HK-2 (cell line): ENCODE data around the gene MMP25.

Experiments
- DNase-seq: peaks from one replicate; pipeline ENCODE4 v3.0.0-alpha.2; 2018; ENCODE audit not compliant: unreplicated experiment

MMP25 gene, protein sequence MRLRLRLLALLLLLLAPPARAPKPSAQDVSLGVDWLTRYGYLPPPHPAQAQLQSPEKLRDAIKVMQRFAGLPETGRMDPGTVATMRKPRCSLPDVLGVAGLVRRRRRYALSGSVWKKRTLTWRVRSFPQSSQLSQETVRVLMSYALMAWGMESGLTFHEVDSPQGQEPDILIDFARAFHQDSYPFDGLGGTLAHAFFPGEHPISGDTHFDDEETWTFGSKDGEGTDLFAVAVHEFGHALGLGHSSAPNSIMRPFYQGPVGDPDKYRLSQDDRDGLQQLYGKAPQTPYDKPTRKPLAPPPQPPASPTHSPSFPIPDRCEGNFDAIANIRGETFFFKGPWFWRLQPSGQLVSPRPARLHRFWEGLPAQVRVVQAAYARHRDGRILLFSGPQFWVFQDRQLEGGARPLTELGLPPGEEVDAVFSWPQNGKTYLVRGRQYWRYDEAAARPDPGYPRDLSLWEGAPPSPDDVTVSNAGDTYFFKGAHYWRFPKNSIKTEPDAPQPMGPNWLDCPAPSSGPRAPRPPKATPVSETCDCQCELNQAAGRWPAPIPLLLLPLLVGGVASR

GRCh38 chr16:3045758-3046640 lies at the start of gene MMP25:
Gene MMP25, plus strand, starts transcription at chr16:3046561. Its CDS starts 357 bp downstream, at chr16:3046918.
- no peak for DNase-seq

DNA sequence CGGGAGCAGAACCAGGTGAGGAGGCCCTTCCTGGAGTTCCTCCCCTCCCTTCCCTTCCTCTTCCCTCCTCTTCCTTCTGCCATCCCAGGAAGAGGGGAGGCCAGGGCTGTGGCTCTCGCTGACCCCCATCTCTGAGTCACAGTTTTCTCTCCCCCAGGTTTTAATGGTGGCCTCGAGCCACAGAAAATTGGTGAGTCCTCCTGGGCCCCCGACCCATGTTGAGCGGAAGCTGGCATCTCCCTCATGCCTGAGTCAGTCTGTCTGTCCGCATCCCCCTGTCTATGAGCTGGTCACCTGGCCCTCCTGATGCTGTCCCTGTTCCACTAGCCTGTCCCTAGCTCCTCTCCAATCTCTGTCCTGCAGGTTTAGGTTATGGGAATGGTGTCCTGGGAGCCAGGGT lies 46.4 kb upstream of the MMP25 start:
- no peak for DNase-seq

GRCh38 chr16:3000540-3000939 lies 45.8 kb upstream of the MMP25 start:
- DNase-seq: no peak

GRCh38 chr16:3001316-3001715 lies 45.0 kb upstream of the MMP25 start:
- no peak for DNase-seq

GRCh38 chr16:3003582-3004270 lies 42.6 kb upstream of the MMP25 start:
- peak; percentile 97 for DNase-seq

GRCh38 chr16:3004319-3004718 lies 42.0 kb upstream of the MMP25 start:
- no peak for DNase-seq

DNA sequence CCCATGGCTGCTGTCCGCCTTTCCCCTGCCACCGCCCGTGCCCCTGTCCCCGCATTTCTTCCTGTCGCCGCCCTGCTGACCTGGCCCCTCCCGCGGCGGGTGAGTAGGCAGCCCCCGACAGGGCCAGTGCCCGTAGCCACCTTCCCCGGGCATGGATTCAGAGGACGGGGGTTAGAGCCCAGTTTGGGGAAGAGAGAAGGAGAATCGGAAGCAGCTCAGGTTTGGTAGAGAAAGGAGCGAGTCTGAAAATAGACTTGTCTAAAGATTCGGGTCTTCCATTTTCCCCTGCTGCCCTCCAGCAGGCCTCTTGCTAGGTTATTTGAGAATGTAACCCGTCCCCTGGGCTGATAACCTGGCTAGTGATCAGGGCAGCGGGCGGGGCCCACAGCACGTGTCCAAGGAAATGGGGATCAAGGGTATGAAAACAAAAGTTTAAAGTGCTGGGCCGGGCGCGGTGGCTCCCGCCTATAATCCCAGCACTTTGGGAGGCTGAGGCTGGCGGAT lies 41.5 kb upstream of the MMP25 start:
- peak; percentile 48 for DNase-seq

DNA sequence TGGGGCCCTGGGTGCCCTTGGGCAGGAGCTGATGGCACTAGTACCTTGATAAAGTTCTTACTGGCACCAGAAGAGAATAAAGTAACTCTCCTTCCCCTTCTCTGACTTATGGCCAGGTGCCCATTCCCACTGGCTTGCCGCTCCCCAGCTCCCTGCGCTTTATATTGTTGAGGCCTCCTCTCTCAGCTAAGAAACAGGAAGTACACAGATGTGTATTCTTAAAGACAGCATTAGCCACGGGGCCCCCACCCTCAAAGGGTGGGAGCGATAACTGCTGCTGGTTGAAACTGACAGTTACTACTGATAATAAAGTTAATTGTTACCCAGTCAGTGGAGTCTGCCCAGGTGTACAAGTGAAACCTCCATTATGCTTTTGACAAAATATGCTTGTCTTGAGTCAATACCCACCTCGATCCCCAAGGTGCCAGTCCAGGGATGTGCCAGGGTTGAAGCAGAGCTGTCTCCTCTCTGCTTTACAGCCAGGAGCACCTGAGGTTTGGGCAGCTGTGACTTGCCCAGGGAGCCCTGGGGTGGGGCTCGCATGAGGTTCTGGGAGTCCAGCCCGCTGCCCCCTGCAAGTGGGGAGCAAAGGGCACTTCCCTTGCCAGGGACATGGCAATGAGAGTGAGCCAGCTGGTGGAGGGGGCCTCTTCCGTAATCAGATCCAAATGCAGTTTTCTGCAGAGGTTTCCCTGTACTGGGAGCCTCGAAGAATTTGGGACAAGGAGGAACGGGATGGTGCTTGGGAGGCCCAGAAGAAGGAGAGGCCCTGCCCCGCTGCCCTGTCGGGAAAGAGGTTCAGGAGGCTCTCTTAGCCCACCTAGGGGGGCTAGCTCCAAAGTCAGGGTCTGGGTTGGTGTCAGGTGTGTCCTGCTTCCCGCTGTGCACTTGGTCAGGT lies 39.1 kb upstream of the MMP25 start:
- no peak for DNase-seq

DNA sequence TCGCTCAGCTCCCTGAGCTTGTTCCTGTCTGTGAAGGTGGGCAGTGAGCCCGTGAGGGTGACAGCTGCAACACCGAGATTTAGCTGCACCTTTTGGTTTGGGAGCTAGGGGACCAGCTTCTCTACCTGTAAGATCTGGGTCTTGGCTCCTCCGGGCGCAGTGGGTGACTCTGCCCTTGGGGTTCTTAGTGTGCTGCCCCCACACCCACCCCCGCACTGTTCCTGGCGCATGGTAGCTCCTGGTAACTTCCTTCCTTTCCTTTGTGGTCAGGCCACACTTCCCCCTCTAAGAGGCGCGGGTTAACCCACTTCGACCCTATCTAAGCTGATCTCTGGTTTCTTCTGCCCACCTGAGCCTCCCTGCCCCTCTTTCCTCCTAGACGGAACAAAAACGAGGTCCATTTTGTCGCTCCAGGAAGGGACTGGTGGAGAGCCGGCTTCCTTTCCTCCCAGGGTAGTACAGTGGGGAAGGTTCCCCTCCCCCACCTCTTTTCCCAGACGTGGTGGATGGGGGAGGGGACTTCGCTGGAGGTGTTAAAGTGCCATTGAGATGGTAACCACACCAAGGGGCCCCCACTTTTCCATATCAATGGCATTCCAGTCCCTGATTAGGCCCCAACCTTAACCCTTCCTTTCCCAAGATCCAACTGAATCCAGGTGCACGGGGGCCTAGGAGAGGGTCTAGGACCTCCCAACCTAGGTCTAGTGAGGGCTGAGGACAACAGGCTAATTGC lies 38.2 kb upstream of the MMP25 start:
- no peak for DNase-seq

DNA sequence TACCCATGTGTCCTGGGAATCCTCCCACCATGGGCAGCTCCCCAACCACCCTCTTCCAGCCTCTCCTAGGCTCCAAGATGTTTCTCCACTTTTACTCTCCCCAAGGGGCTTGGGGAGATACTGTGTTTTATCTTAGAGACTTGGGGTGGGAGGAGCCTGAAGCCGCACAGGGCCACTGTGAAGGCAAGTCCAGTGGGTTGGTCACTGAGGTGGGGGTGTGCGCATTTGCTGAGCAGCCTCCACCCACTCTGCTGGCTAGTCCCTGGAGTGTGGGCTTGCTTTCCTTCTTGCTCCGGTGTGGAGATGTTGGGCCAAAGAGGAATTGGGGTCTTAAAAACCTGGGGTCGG lies 37.7 kb upstream of the MMP25 start:
- DNase-seq: no peak

GRCh38 chr16:3009568-3010390 lies 36.6 kb upstream of the MMP25 start:
- DNase-seq: no peak

DNA sequence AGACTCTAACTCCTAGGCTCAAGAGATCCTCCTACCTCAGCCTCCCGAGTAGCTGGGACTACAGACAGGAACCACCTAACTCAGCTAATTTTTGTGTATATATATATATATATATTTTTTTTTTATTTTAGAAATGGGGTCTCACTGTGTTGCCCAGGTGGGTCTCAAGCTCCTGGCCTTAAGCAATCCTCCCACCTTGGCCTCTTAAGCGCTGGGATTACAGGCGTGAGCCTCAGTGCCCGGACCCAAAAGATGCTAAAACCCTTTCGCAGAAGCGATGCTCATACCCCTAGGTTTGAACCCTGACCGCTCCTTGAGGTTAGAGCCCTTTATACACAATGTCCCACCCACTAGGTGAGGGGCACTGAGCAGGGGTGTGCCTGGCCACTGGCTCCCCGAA lies 35.9 kb upstream of the MMP25 start:
- DNase-seq: no peak

DNA sequence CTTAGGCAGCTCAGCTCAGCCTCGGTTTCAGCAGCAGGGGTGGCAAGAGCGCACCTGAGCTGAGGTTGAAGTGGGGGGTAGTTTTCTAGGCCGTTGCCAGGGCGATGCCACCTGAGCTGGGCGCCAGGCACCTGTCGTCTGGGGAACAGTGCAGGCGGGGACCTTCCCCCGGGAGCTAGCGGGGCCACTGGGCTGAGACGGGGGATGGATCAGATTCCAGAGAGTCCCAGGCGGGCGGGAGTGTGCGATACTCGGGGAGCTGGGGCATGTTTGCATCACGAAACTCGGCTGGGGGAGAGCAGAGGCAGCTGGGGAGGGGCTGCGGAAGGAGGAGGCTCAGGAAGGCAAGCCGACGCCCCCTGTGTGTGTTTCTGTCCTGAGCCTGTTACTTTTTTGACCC lies 34.1 kb upstream of the MMP25 start:
- no peak for DNase-seq

DNA sequence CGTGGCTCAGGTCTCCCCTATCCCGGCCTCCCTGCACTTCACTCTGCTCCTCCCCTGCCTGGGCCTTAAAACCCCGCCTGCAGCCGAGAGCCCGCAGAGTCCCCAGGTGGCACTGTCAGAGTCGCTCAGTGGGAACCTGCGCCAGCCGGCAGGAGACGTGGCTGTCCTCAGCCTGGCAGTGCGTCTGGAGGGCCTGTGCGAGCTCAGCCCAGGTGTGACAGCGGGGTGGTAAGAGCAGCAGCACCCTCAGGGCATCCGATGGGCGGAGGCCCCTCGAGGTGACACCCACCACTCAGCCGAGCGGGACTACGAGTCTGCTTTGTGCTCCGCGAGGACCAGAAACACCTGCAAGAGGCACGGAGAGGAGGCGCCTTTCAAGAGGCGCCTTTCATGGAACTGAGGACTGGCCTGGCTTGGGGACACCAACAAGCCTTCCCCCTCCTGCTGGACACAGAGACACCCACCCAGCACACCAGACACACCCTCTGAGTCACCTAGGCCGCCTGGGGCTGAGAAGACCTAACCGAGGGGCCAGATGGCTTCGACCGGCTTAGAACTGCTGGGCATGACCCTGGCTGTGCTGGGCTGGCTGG lies 33.4 kb upstream of the MMP25 start, which contains the start of gene CLDN9:
CLDN9 (plus strand) TSS at position 96 of the 593 bp plus-strand sequence; CDS start at position 536, 440 bp downstream.
- DNase-seq: no peak

- DNase-seq: no peak
Observed at GRCh38 chr16:3013491-3013951, 32.8 kb upstream of the MMP25 start.

DNA sequence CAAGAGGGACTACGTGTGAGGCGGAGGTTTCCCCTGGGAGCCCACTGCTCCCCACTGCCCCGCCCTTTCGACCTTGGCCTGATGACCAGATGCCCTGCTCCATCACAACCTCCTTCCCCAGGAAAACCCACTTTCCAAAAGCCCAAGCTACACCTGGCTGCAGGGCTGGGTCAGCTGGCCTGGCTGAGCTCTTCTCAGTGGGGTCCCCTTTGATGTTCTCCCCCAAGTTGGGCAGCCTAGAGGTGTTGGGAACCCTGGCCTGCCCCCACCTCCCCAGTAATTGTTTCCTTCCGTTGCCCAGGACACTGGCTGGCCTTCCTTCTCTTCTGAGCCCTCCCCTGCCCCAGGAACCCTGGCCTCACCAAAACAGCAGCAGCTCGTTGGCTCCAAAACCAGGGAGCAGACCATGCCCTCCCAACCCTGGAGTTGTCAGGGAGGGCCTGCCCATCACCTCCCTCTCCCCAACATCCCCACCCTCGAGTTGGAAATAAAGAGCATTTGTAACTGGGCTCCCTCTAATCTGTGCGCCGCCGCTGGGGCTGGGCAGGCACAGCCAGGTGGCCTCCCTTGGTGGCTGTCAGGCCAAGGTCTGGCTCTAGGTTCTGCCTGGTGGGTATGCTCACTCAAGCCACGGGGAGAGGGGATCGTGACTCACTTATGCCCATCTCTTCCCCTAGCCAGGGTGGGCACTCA lies 32.2 kb upstream of the MMP25 start:
- DNase-seq: no peak

DNA sequence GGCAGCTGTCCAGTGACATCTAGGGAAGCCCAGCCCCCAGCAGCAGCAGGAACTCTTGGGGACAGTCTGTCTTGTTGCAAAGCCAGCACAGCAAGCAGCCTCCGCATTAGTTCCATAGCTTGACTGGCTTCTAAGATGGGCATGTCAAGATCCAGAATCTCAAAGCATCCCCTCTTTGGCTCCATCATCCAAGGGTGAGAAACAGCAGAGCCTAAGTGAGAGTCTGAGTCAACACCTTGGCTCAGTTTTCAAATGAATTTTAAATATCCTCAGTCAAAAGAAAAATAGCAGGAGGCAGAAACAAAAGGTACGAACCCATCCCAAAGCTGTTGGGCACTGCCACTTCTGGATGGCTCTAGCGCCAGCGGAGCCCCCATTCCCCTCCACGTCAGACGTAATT lies 31.4 kb upstream of the MMP25 start:
- no peak for DNase-seq
